ENCODE data around the gene SIK2. TPM values are rescaled to one million over a fixed set of nuclear protein-coding genes. Genes with fewer than 3 reads are reported as not detected.

SIK2 gene
- polyA plus RNA-seq, 6 donors from 2014 or later, result 0.09 to 1.0 (median 0.31) TPM

DNA sequence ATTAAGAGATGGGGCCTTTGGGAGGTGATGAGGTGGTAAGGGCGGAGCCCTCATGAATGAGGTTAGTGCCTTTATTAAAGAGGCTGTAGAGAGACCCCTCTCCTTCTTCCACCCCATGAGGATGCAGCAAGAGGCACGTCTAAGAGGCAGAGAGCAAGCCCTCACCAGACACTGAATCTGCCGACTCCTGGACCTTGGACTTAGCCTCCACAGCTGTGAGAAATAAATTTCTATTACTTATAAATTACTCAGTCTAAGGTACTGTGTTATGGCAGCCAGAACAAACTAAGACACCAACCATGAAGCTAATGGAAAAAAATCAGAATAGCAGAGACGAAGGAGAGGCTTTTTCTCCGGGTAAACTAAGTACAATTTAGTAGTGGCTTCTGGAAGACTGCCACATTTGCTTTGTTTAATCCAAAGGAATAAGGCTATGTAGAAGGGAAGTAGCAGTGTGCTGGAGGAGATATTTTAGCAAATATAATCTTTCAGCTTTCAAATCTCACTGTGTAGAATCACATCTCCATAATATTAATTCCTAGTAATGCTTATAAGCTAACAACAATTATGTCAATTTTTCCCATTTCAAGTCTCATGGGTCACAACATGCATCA lies 12.3 kb upstream of the SIK2 start:
- Mint-ChIP-seq H3K27ac (peak overlapping the region in 1 of 6 donors; percentile 15), H3K36me3 (no peaks in the 10 kb centered on the region), H3K4me3 (no peak overlapping the region), H3K27me3 (no peaks in the 10 kb centered on the region), H3K4me1 (peaks cover 4 to 11% (median 4%) of the 10 kb centered on the region in 3 donors), H3K9me3 (no peaks in the 10 kb centered on the region)
- DNase-seq (no peak), ATAC-seq (ENCODE audit: low read depth in 2 of 2) (no peak)

- no peak for ATAC-seq (ENCODE audit: low read depth in 2 of 2)
Measured at GRCh38 chr11:111591187-111591960, 10.9 kb upstream of the SIK2 start.

GRCh38 chr11:111592491-111592890 lies 9.8 kb upstream of the SIK2 start:
- Mint-ChIP-seq H3K27me3 (no peaks in the 10 kb centered on the region), H3K27ac (no peak overlapping the region), H3K4me3 (no peak overlapping the region), H3K36me3 (no peaks in the 10 kb centered on the region), H3K4me1 (peaks cover 4 to 6% (median 4%) of the 10 kb centered on the region in 3 donors), H3K9me3 (no peaks in the 10 kb centered on the region)
- DNase-seq (no peak), ATAC-seq (ENCODE audit: low read depth in 2 of 2) (no peak)

More at GRCh38 chr11:111591187-111591960, 10.9 kb upstream of the SIK2 start:
- no peak for DNase-seq
- no peak overlapping the region for H3K4me3 Mint-ChIP-seq
- peaks cover 4 to 6% (median 4%) of the 10 kb centered on the region in 3 donors for H3K4me1 Mint-ChIP-seq
- H3K9me3 Mint-ChIP-seq, result no peaks in the 10 kb centered on the region
- no peaks in the 10 kb centered on the region for H3K27me3 Mint-ChIP-seq
- H3K27ac Mint-ChIP-seq, result no peak overlapping the region
- H3K36me3 Mint-ChIP-seq, result no peaks in the 10 kb centered on the region

- DNase-seq (no peak), ATAC-seq (ENCODE audit: low read depth in 2 of 2) (no peak)
- H3K9me3 Mint-ChIP-seq, result no peaks in the 10 kb centered on the region
- no peak overlapping the region for H3K27ac Mint-ChIP-seq
- no peaks in the 10 kb centered on the region for H3K36me3 Mint-ChIP-seq
- peaks cover 4 to 6% (median 6%) of the 10 kb centered on the region in 3 donors for H3K4me1 Mint-ChIP-seq
- no peak overlapping the region for H3K4me3 Mint-ChIP-seq
- no peaks in the 10 kb centered on the region for H3K27me3 Mint-ChIP-seq
Measured at GRCh38 chr11:111596319-111596718, 5.9 kb upstream of the SIK2 start.

DNA sequence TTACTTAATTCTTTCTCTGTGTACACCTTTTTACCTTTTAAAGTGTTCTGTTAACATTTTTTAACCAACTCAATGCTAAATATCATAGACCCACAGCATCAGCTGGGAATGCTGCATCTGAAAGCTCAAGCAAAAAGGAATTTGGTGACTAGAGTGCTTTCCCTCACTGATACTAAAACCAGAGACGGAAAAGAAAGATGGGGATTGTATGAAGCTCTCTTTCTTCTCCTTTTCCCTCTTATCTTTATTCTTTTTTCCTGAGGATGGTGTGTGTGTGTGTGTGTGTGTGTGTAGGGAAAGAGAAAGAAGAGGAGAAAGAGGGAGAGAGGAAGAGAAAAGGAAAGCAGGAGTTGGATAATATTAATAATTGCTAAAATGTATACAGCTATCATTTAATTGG lies 4.1 kb upstream of the SIK2 start:
- Mint-ChIP-seq H3K4me3 (no peak overlapping the region), H3K27ac (peak overlapping the region in 3 of 6 donors; percentile 12 to 76 (median 60)), H3K4me1 (peaks cover 6 to 13% (median 8%) of the 10 kb centered on the region in 3 donors), H3K9me3 (no peaks in the 10 kb centered on the region), H3K27me3 (no peaks in the 10 kb centered on the region), H3K36me3 (no peaks in the 10 kb centered on the region)
- ATAC-seq (ENCODE audit: low read depth in 2 of 2) (no peak), DNase-seq (no peak)

GRCh38 chr11:111598559-111598958 lies 3.7 kb upstream of the SIK2 start:
- DNase-seq, result no peak
- Mint-ChIP-seq H3K36me3 (no peaks in the 10 kb centered on the region), H3K27ac (peak overlapping the region in 1 of 6 donors; percentile 76), H3K4me3 (peak overlapping the region in 1 of 8 donors; percentile 48), H3K4me1 (peaks cover 10 to 17% (median 12%) of the 10 kb centered on the region in 3 donors), H3K9me3 (no peaks in the 10 kb centered on the region), H3K27me3 (no peaks in the 10 kb centered on the region)
- no peak for ATAC-seq (ENCODE audit: low read depth in 2 of 2)

DNA sequence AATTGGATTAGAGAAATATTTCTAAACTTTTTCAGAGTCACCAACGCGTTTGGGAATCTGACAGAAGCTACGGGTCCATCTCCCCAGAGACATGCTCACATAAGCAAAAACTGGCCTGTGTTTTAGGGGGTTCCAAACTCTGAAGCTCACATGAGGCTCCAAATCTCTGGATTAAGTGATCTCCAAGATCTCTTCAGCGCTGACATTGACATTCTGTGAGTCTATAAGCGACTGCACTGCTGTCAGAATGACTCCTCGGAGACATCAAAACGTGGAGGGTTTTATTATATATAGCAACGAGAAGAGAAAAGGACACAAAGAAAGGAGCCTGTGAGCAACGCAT lies 642 bp upstream of the SIK2 start:
- peak overlapping the region; percentile 88 to 97 (median 94) for H3K4me3 Mint-ChIP-seq
- ATAC-seq (ENCODE audit: low read depth in 2 of 2) (no peak), DNase-seq (no peak)
- H3K9me3 Mint-ChIP-seq, result no peaks in the 10 kb centered on the region
- no peaks in the 10 kb centered on the region for H3K36me3 Mint-ChIP-seq
- H3K27me3 Mint-ChIP-seq, result no peaks in the 10 kb centered on the region
- peaks cover 20 to 28% (median 20%) of the 10 kb centered on the region in 3 donors for H3K4me1 Mint-ChIP-seq
- H3K27ac Mint-ChIP-seq, result peak overlapping the region; percentile 86 to 99 (median 98)

- H3K27me3 Mint-ChIP-seq, result no peaks in the 10 kb centered on the region
- no peaks in the 10 kb centered on the region for H3K36me3 Mint-ChIP-seq
- peak overlapping the region; percentile 88 to 97 (median 95) for H3K4me3 Mint-ChIP-seq
- DNase-seq, result peak; percentile 38
- peak overlapping the region; percentile 98 to 99 (median 98) for H3K27ac Mint-ChIP-seq
- H3K4me1 Mint-ChIP-seq, result peaks cover 20 to 28% (median 20%) of the 10 kb centered on the region in 3 donors
- ATAC-seq (ENCODE audit: low read depth in 2 of 2), result peak; percentile 2
- no peaks in the 10 kb centered on the region for H3K9me3 Mint-ChIP-seq
Measured at GRCh38 chr11:111602865-111603610, 789 bp downstream of the SIK2 start.

DNA sequence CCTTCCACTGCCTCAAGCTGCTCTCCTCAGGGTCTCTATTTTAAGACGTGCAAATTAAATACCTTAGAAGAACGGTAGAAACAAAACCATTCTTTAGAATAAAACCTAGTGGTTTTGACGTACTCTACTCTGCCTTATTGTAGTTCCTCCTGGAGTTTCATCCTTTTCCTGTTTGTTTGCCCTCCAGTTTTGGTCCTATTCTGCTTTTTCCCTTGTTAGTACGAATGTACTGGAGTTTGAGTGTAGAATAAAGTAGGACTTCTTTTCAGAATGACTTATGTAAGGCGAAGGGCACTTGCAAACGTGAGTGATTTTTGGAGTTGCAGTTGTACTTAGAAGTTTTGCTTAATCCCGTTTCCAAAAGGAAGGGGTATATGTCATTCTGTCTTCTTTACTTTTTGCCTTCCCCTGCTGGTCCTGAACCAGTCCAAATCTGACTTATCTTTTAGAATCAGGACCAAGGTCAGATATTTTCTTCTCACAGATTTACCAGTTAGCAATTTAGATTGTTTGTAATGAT lies 1.4 kb downstream of the SIK2 start:
- Mint-ChIP-seq H3K4me3 (peak overlapping the region; percentile 88 to 97 (median 95)), H3K27me3 (no peaks in the 10 kb centered on the region), H3K36me3 (no peaks in the 10 kb centered on the region), H3K27ac (peak overlapping the region; percentile 98 to 99 (median 98)), H3K9me3 (no peaks in the 10 kb centered on the region), H3K4me1 (peaks cover 20 to 28% (median 20%) of the 10 kb centered on the region in 3 donors)
- DNase-seq, result no peak
- no peak for ATAC-seq (ENCODE audit: low read depth in 2 of 2)

DNA sequence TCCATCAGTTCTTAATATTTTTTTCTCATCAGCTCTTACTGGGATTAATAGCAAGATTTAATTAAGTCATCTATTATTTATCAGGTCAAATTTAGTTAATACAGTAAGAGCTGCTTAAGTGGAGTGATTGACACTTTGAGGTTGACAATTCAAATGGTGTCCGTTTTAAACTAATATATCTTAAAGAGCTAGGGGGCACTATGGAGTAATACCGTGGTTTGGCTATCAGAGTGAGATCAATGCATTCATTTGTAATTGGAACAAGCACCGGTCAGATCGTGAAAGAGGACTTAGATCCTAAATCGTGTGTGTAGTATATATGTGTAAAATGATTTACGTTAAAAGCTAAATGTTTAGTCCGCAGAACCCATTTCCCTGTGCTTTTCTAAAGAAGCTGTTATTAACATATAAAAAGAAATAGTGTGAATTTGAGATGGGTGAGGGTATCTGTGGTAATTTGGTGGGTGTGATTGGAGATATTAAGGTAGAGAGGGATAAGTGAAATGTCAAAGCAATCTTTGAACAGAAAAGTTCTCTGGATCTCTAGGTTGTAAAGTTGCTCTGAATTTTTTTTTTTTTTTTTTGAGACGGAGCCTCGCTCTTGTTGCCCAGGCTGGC lies 2.3 kb downstream of the SIK2 start:
- DNase-seq (peak; percentile 39), ATAC-seq (ENCODE audit: low read depth in 2 of 2) (no peak)
- Mint-ChIP-seq H3K9me3 (no peaks in the 10 kb centered on the region), H3K4me3 (peak overlapping the region in 4 of 8 donors; percentile 88 to 97 (median 95)), H3K4me1 (peaks cover 20 to 28% (median 20%) of the 10 kb centered on the region in 3 donors), H3K27me3 (no peaks in the 10 kb centered on the region), H3K36me3 (no peaks in the 10 kb centered on the region), H3K27ac (peak overlapping the region in 5 of 6 donors; percentile 6 to 99 (median 98))

GRCh38 chr11:111605681-111606080 lies 3.4 kb downstream of the SIK2 start:
- no peak overlapping the region for H3K4me3 Mint-ChIP-seq
- H3K4me1 Mint-ChIP-seq, result peaks cover 20 to 28% (median 20%) of the 10 kb centered on the region in 3 donors
- DNase-seq, result no peak
- H3K27me3 Mint-ChIP-seq, result no peaks in the 10 kb centered on the region
- ATAC-seq (ENCODE audit: low read depth in 2 of 2), result no peak
- H3K27ac Mint-ChIP-seq, result peak overlapping the region in 2 of 6 donors; percentile 16 to 69
- no peaks in the 10 kb centered on the region for H3K9me3 Mint-ChIP-seq
- H3K36me3 Mint-ChIP-seq, result no peaks in the 10 kb centered on the region

DNA sequence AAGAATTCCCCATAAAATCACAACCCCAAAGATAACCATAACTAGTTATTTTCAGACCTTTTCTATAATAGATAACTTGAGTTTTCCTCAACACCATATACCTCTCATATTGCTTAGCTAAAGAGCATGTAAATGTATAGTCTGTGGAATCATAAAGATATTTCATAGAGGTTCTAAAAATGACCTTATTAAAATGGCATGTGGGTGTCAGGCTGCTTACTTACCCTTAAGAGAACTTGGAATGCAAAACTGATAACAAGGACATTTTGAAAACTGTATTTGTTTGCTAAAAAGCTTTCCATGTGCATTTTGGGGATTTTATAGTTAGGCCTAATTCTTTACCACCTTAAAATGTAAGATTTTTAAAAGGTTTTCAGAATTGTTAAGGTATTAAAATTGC lies 4.7 kb downstream of the SIK2 start:
- DNase-seq, result no peak
- ATAC-seq (ENCODE audit: low read depth in 2 of 2), result no peak
- H3K4me1 Mint-ChIP-seq, result peaks cover 20 to 24% (median 20%) of the 10 kb centered on the region in 3 donors
- no peak overlapping the region for H3K27ac Mint-ChIP-seq
- no peaks in the 10 kb centered on the region for H3K27me3 Mint-ChIP-seq
- no peaks in the 10 kb centered on the region for H3K9me3 Mint-ChIP-seq
- H3K36me3 Mint-ChIP-seq, result no peaks in the 10 kb centered on the region
- H3K4me3 Mint-ChIP-seq, result no peak overlapping the region

DNA sequence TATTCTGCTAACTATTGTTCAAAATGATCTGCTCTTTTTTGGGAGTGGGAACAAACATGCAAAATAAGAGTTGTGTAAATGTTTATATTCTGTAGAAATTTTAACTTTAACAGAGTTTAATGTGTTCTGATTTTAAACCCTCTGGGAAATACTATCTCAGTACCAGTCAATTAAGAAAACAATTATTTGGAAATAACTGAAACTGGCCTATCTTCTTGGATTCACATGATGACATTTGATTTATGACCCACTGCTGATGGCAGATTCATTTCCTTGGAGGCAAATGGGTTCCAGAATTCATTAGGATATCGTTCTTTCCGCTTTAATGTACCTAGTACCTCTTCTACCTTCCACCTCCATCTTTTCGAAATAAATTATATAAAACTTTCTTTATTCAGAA lies 5.5 kb downstream of the SIK2 start:
- ATAC-seq (ENCODE audit: low read depth in 2 of 2), result no peak
- no peak overlapping the region for H3K4me3 Mint-ChIP-seq
- H3K36me3 Mint-ChIP-seq, result no peaks in the 10 kb centered on the region
- peaks cover 20 to 27% (median 20%) of the 10 kb centered on the region in 3 donors for H3K4me1 Mint-ChIP-seq
- no peak for DNase-seq
- no peaks in the 10 kb centered on the region for H3K9me3 Mint-ChIP-seq
- no peaks in the 10 kb centered on the region for H3K27me3 Mint-ChIP-seq
- peak overlapping the region in 1 of 6 donors; percentile 61 for H3K27ac Mint-ChIP-seq
